Measurements from ENCODE around the gene GSTM2. TPM values are rescaled to one million over a fixed set of nuclear protein-coding genes. Genes with fewer than 3 reads are reported as not detected.

Gene GSTM2
- total RNA-seq (10 to 100 TPM; 50.3 to 92.8 (median 72.6) TPM), polyA plus RNA-seq (99.5 TPM)
- long read RNA-seq, donor 1, transcript GSTM2-201 (8 exons, 1,157 nt), result major isoform, 47 of 53 reads
- long read RNA-seq, donor 1, partial matches to known transcripts, result 1 of 53 reads
- long read RNA-seq, donor 1, other reads (novel, unspliced or antisense), result 3 of 53 reads
- long read RNA-seq, donor 2, transcript GSTM2-201 (8 exons, 1,157 nt), result major isoform, 41 of 43 reads
- long read RNA-seq, donor 2, partial matches to known transcripts, result 1 of 43 reads
- long read RNA-seq, donor 2, other reads (novel, unspliced or antisense), result 1 of 43 reads
- long read RNA-seq, donor 3, transcript GSTM2-201 (8 exons, 1,157 nt), result major isoform, 38 of 67 reads
- long read RNA-seq, donor 3, partial matches to known transcripts, result 4 of 67 reads
- long read RNA-seq, donor 3, other reads (novel, unspliced or antisense), result 21 of 67 reads
- long read RNA-seq, donor 4, transcript GSTM2-201 (8 exons, 1,157 nt), result major isoform, 54 of 65 reads
- long read RNA-seq, donor 4, partial matches to known transcripts, result 2 of 65 reads
- long read RNA-seq, donor 4, other reads (novel, unspliced or antisense), result 7 of 65 reads

- peak within 1 kb of the TSS; percentile 81 for H3K4me3 ChIP-seq (ENCODE audit: low read length)
- no peaks in the 10 kb centered on the region for H3K27me3 ChIP-seq (ENCODE audit: control insufficient read depth, insufficient read depth)
- intact Hi-C loops (cut with DNase I), result no loop called here
- H3K9me3 ChIP-seq (ENCODE audit: control insufficient read depth, low read length), result no peaks in the 10 kb centered on the region
- DNase-seq (peak; percentile 96 to 99 (median 98)), ATAC-seq (peak; percentile 100)
- no peak within 1 kb of the TSS for H3K27ac ChIP-seq (ENCODE audit: low read length)
- WGBS, result 8% methylated on average over 22 of the region's 22 CpGs
- peaks cover 2% of the 10 kb centered on the region for H3K4me1 ChIP-seq (ENCODE audit: control insufficient read depth, insufficient read depth, low read length)
These were observed at the start of gene GSTM2 for GRCh38 chr1:109667452-109668122. Gene GSTM2, plus strand, starts transcription at chr1:109668057. Its CDS starts 59 bp downstream, at chr1:109668116.

GRCh38 chr1:109618661-109619575 lies 48.9 kb upstream of the GSTM2 start:
- intact Hi-C loops (cut with DNase I), result no loop called here
- Histone ChIP-seq H3K9me3 (ENCODE audit: control insufficient read depth, low read length) (no peaks in the 10 kb centered on the region), H3K27ac (ENCODE audit: low read length) (peak overlapping the region; percentile 30), H3K27me3 (ENCODE audit: control insufficient read depth, insufficient read depth) (no peaks in the 10 kb centered on the region), H3K4me1 (ENCODE audit: control insufficient read depth, insufficient read depth, low read length) (peaks cover 9% of the 10 kb centered on the region), H3K4me3 (ENCODE audit: low read length) (peak overlapping the region; percentile 76)
- DNase-seq (peak in 1 of 3 donors; percentile 27), ATAC-seq (no peak)
- 47% methylated on average over 9 of the region's 9 CpGs for WGBS

- Histone ChIP-seq H3K9me3 (ENCODE audit: control insufficient read depth, low read length) (no peaks in the 10 kb centered on the region), H3K27me3 (ENCODE audit: control insufficient read depth, insufficient read depth) (no peaks in the 10 kb centered on the region), H3K4me1 (ENCODE audit: control insufficient read depth, insufficient read depth, low read length) (peaks cover 9% of the 10 kb centered on the region), H3K4me3 (ENCODE audit: low read length) (peak within 1 kb of the TSS; percentile 76), H3K27ac (ENCODE audit: low read length) (peak within 1 kb of the TSS; percentile 71)
- intact Hi-C loops (cut with DNase I), result no loop called here
- DNase-seq (peak; percentile 88 to 93 (median 93)), ATAC-seq (peak; percentile 69 to 70)
- under 1% methylated on average over 47 of the region's 47 CpGs for WGBS
These were observed 48.1 kb upstream of the GSTM2 start, which contains the start of the genes AMPD2 and GNAT2 for GRCh38 chr1:109619576-109620400. Gene AMPD2, plus strand, starts transcription at chr1:109619837. Its CDS starts 1,339 bp downstream, at chr1:109621176. Gene GNAT2, minus strand, starts transcription at chr1:109619616. Its CDS starts 6,746 bp downstream, at chr1:109612870.

- peak; percentile 60 to 76 (median 69) for DNase-seq
- WGBS, result 0% methylated on average over 9 of the region's 9 CpGs
These were observed 47.5 kb upstream of the GSTM2 start for GRCh38 chr1:109620401-109620791.

GRCh38 chr1:109620841-109621286 lies 47.0 kb upstream of the GSTM2 start:
- intact Hi-C loops (cut with DNase I), result no loop called here

More at GRCh38 chr1:109620401-109620791, 47.5 kb upstream of the GSTM2 start:
- H3K9me3 ChIP-seq (ENCODE audit: control insufficient read depth, low read length), result no peaks in the 10 kb centered on the region
- H3K4me3 ChIP-seq (ENCODE audit: low read length), result peak overlapping the region; percentile 76
- intact Hi-C loops (cut with DNase I), result no loop called here
- peak; percentile 34 to 50 for ATAC-seq
- H3K4me1 ChIP-seq (ENCODE audit: control insufficient read depth, insufficient read depth, low read length), result peaks cover 9% of the 10 kb centered on the region
- peak overlapping the region; percentile 71 for H3K27ac ChIP-seq (ENCODE audit: low read length)
- H3K27me3 ChIP-seq (ENCODE audit: control insufficient read depth, insufficient read depth), result no peaks in the 10 kb centered on the region

GRCh38 chr1:109621379-109622136 lies 46.3 kb upstream of the GSTM2 start:
- H3K27ac ChIP-seq (ENCODE audit: low read length), result no peak overlapping the region
- intact Hi-C loops (cut with DNase I), result no loop called here
- ATAC-seq (no peak), DNase-seq (peak in 1 of 3 donors; percentile 57)
- H3K9me3 ChIP-seq (ENCODE audit: control insufficient read depth, low read length), result no peaks in the 10 kb centered on the region
- no peaks in the 10 kb centered on the region for H3K27me3 ChIP-seq (ENCODE audit: control insufficient read depth, insufficient read depth)
- peaks cover 9% of the 10 kb centered on the region for H3K4me1 ChIP-seq (ENCODE audit: control insufficient read depth, insufficient read depth, low read length)
- peak overlapping the region; percentile 76 for H3K4me3 ChIP-seq (ENCODE audit: low read length)
- 42% methylated on average over 13 of the region's 13 CpGs for WGBS

More at GRCh38 chr1:109620841-109621286, 47.0 kb upstream of the GSTM2 start:
- H3K9me3 ChIP-seq (ENCODE audit: control insufficient read depth, low read length), result no peaks in the 10 kb centered on the region
- ATAC-seq (peak; percentile 84 to 86), DNase-seq (peak; percentile 98 to 99 (median 98))
- WGBS, result under 1% methylated on average over 18 of the region's 18 CpGs
- H3K4me1 ChIP-seq (ENCODE audit: control insufficient read depth, insufficient read depth, low read length), result peaks cover 9% of the 10 kb centered on the region
- H3K4me3 ChIP-seq (ENCODE audit: low read length), result peak overlapping the region; percentile 76
- peak overlapping the region; percentile 71 for H3K27ac ChIP-seq (ENCODE audit: low read length)
- H3K27me3 ChIP-seq (ENCODE audit: control insufficient read depth, insufficient read depth), result no peaks in the 10 kb centered on the region

- no peaks in the 10 kb centered on the region for H3K27me3 ChIP-seq (ENCODE audit: control insufficient read depth, insufficient read depth)
- H3K4me3 ChIP-seq (ENCODE audit: low read length), result no peak overlapping the region
- intact Hi-C loops (cut with DNase I), result no loop called here
- DNase-seq, result peak in 1 of 3 donors; percentile 23
- H3K4me1 ChIP-seq (ENCODE audit: control insufficient read depth, insufficient read depth, low read length), result peaks cover 9% of the 10 kb centered on the region
- H3K27ac ChIP-seq (ENCODE audit: low read length), result no peak overlapping the region
- no peak for ATAC-seq
- no peaks in the 10 kb centered on the region for H3K9me3 ChIP-seq (ENCODE audit: control insufficient read depth, low read length)
- WGBS, result 83% methylated on average over 11 of the region's 11 CpGs
These were observed 45.5 kb upstream of the GSTM2 start for GRCh38 chr1:109622137-109622892.

GRCh38 chr1:109622895-109623294 lies 45.0 kb upstream of the GSTM2 start:
- Histone ChIP-seq H3K9me3 (ENCODE audit: control insufficient read depth, low read length) (no peaks in the 10 kb centered on the region), H3K4me1 (ENCODE audit: control insufficient read depth, insufficient read depth, low read length) (peaks cover 9% of the 10 kb centered on the region), H3K27me3 (ENCODE audit: control insufficient read depth, insufficient read depth) (no peaks in the 10 kb centered on the region), H3K27ac (ENCODE audit: low read length) (no peak overlapping the region), H3K4me3 (ENCODE audit: low read length) (no peak overlapping the region)
- intact Hi-C loops (cut with DNase I), result no loop called here
- DNase-seq, result peak in 1 of 3 donors; percentile 43
- 92% methylated on average over 3 of the region's 3 CpGs for WGBS
- no peak for ATAC-seq

Data from right cardiac atrium (tissue), 5 donors.